HepG2 (cell line): ENCODE measurements around the gene PPM1M. TPM values are rescaled to one million over a fixed set of nuclear protein-coding genes. Genes with fewer than 3 reads are reported as not detected.

Experiments
- NAIF1 ChIP-seq: sonication (generic); formaldehyde crosslinking; IDR thresholded peaks from 2 replicates; pipeline ENCODE4 v1.5.0; 2020; ENCODE audit warnings: mild to moderate bottlenecking, missing genetic modification reagents, borderline replicate concordance
- TBL1XR1 ChIP-seq: fragments of 150-350 bp; IDR thresholded peaks from 2 replicates; pipeline ENCODE4 v1.6.1; 2014; ENCODE audit warnings: borderline replicate concordance, low read length; ENCODE audit not compliant: partially characterized antibody
- ZNF101 ChIP-seq: sonication (generic); formaldehyde crosslinking; IDR thresholded peaks from 2 replicates; pipeline ENCODE4 v1.4.0; 2020; ENCODE audit warnings: mild to moderate bottlenecking, low read depth, missing genetic modification reagents, borderline replicate concordance
- polyA plus RNA-seq, 8 experiments: library from polyadenylated mRNA; depleted of rRNA in 3 of 8; stranded (reverse) in 7 of 8; unstranded in 1 of 8; fragments of >200 nt; fragmentation: Illumina TruSeq in 4 of 8; extraction: Trizol in 4 of 8; gene quantifications; 2 replicates each; pipeline versions ENCODE4 v1.2.1 to v1.2.3, GENCODE V29; 2011 to 2016; ENCODE audit warnings: low read depth in 4 of 8, missing spikeins in 1 of 8, mixed read lengths in 1 of 8; ENCODE audit not compliant: insufficient read depth in 1 of 8
- total RNA-seq, 5 experiments: library from RNA; depleted of rRNA; stranded (reverse); fragments of >200 nt; fragmentation: Illumina TruSeq; extraction: Trizol; gene quantifications; 2 replicates each; pipeline ENCODE4 v1.2.3, GENCODE V29; 2016; ENCODE audit warnings: low read depth in 1 of 5
- TF ChIP-seq, protein P1 (sequence below): sonication (generic); formaldehyde crosslinking; IDR thresholded peaks from 2 replicates; pipeline ENCODE4 v1.4.0; 2020; ENCODE audit warnings: mild to moderate bottlenecking, missing genetic modification reagents
- TF ChIP-seq, protein P2 (sequence below): sonication (generic); formaldehyde crosslinking; IDR thresholded peaks from one replicate; pipeline ENCODE4 v1.5.1; 2020; ENCODE audit warnings: mild to moderate bottlenecking, missing genetic modification reagents; ENCODE audit errors: not compliant biosample characterization
- TF ChIP-seq, protein P3 (sequence below): sonication (generic); formaldehyde crosslinking; IDR thresholded peaks from 2 replicates; pipeline ENCODE4 v1.4.0; 2020; ENCODE audit warnings: missing genetic modification reagents

PPM1M gene
- total and polyA plus RNA-seq, 2 of the 13 experiments (the other 11 are each of a cell fraction or from before 2014, with no cell fraction given) = 2.5 to 5.9 TPM

DNA sequence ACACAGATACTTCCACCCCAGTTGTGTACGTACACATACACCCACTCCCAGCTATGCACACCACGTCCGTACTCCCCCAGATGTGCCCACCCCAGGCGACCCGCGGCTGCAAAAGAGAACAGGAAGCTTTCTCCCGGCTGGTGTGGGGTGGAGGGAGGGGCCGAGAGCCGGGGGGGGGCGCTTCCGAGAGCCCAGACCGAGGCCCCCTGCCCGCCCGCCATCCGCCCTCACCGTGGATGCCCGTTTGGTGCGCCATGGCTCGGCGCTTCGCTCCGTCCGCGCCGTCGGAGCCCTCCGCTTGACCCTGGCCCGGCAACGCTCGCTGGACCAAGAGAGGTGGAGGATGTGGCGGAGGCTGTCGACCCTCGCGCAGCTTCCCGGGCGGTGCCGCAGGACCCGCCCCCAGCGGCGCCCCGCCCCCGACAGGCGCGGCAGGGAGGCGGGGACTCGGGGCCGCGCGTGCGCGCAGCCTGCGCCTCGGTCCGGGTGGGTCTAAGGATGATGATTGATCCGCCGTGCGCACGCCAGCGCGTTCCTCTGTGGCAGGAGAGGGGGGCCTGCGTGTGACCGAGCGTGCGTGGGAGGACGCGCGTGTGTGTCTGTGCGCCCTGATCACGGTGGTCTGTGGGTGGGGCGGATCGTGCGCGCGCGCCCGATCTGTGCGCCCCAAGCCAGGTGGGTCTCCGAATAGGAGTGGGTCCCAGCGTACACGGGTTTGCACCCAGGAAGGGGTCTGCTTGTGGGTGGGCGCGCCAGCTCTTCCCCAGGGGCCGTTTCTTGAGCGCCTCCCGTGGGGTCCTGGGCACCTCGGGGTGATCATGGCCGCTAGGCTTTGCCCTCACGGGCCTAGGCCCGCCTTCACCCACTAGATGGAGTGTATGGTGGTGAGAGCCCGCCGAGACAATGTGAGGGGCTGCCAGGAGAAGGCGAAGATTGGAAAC, 6.5 kb upstream of the PPM1M start, which contains the start of gene TWF2 (continued):
- TF ChIP-seq, protein P1, sequence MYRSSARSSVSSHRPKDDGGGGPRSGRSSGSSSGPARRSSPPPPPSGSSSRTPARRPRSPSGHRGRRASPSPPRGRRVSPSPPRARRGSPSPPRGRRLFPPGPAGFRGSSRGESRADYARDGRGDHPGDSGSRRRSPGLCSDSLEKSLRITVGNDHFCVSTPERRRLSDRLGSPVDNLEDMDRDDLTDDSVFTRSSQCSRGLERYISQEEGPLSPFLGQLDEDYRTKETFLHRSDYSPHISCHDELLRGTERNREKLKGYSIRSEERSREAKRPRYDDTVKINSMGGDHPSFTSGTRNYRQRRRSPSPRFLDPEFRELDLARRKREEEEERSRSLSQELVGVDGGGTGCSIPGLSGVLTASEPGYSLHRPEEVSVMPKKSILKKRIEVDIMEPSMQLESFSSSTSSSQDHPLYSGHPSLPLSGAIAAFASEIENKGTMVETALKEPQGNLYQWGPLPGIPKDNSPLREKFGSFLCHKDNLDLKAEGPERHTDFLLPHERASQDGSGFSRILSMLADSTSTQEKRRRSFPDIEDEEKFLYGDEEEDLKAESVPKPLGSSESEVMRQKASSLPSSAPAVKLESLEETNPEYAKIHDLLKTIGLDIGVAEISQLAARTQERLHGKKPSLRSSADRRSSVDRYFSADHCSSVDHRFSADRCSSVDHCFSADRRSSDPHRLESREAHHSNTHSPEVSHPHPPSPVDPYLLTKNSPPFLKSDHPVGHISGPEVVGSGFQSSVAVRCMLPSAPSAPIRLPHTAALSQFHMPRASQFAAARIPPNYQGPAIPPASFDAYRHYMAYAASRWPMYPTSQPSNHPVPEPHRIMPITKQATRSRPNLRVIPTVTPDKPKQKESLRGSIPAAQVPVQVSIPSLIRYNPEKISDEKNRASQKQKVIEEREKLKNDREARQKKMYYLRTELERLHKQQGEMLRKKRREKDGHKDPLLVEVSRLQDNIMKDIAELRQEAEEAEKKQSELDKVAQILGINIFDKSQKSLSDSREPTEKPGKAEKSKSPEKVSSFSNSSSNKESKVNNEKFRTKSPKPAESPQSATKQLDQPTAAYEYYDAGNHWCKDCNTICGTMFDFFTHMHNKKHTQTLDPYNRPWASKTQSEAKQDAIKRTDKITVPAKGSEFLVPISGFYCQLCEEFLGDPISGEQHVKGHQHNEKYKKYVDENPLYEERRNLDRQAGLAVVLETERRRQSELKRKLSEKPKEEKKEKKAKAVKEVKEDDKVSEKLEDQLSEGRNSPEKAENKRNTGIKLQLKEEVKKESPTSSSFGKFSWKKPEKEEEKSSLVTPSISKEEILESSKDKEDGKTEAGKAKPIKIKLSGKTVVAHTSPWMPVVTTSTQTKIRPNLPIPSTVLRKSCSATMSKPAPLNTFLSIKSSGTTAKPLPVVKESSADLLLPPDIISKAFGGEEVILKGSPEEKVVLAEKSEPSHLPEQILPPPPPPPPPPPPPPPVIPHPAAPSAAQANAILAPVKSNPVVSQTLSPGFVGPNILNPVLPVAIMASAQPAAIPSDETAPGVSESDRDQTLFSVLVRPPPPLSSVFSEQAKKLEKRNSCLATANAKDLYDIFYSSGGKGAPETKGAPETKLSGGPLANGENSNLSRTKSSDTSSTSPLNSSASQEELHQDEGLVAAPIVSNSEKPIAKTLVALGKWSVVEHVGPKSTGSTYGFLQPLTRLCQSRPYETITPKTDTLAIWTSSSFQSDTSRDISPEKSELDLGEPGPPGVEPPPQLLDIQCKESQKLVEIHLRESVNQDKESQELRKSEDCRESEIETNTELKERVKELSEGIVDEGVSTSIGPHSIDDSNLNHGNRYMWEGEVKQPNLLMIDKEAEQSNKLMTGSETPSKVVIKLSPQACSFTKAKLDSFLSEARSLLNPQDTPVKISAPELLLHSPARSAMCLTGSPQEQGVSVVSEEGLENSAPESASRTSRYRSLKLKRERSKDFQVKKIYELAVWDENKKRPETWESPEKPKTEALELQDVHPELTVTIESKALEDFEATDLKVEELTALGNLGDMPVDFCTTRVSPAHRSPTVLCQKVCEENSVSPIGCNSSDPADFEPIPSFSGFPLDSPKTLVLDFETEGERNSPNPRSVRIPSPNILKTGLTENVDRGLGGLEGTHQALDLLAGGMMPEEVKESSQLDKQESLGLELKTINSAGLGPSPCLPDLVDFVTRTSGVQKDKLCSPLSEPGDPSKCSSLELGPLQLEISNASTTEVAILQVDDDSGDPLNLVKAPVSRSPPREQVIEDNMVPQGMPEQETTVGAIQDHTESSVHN (CRISPR knock-in tag) = no peak; the same call in 1 of the 2 replicates
- TF ChIP-seq TBL1XR1 (no peak), NAIF1 (CRISPR knock-in tag) (no peak), ZNF101 (CRISPR knock-in tag) (no peak)
- TF ChIP-seq, protein P2, sequence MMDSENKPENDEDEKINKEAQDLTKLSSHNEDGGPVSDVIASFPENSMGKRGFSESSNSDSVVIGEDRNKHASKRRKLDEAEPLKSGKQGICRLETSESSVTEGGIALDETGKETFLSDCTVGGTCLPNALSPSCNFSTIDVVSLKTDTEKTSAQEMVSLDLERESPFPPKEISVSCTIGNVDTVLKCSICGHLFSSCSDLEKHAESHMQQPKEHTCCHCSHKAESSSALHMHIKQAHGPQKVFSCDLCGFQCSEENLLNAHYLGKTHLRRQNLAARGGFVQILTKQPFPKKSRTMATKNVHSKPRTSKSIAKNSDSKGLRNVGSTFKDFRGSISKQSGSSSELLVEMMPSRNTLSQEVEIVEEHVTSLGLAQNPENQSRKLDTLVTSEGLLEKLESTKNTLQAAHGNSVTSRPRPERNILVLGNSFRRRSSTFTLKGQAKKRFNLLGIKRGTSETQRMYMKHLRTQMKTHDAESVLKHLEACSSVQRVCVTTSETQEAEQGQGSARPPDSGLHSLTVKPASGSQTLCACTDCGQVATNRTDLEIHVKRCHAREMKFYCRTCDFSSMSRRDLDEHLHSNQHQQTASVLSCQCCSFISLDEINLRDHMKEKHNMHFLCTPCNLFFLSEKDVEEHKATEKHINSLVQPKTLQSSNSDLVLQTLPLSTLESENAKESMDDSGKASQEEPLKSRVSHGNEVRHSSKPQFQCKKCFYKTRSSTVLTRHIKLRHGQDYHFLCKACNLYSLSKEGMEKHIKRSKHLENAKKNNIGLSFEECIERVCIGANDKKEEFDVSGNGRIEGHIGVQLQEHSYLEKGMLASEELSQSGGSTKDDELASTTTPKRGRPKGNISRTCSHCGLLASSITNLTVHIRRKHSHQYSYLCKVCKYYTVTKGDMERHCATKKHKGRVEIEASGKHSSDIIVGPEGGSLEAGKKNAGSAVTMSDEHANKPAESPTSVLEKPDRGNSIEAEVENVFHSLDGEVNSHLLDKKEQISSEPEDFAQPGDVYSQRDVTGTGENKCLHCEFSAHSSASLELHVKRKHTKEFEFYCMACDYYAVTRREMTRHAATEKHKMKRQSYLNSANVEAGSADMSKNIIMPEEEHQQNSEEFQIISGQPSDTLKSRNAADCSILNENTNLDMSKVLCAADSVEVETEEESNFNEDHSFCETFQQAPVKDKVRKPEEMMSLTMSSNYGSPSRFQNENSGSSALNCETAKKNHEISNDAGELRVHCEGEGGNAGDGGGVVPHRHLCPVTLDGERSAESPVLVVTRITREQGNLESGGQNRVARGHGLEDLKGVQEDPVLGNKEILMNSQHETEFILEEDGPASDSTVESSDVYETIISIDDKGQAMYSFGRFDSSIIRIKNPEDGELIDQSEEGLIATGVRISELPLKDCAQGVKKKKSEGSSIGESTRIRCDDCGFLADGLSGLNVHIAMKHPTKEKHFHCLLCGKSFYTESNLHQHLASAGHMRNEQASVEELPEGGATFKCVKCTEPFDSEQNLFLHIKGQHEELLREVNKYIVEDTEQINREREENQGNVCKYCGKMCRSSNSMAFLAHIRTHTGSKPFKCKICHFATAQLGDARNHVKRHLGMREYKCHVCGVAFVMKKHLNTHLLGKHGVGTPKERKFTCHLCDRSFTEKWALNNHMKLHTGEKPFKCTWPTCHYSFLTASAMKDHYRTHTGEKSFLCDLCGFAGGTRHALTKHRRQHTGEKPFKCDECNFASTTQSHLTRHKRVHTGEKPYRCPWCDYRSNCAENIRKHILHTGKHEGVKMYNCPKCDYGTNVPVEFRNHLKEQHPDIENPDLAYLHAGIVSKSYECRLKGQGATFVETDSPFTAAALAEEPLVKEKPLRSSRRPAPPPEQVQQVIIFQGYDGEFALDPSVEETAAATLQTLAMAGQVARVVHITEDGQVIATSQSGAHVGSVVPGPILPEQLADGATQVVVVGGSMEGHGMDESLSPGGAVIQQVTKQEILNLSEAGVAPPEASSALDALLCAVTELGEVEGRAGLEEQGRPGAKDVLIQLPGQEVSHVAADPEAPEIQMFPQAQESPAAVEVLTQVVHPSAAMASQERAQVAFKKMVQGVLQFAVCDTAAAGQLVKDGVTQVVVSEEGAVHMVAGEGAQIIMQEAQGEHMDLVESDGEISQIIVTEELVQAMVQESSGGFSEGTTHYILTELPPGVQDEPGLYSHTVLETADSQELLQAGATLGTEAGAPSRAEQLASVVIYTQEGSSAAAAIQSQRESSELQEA (CRISPR knock-in tag) = no peak
- TF ChIP-seq, protein P3, sequence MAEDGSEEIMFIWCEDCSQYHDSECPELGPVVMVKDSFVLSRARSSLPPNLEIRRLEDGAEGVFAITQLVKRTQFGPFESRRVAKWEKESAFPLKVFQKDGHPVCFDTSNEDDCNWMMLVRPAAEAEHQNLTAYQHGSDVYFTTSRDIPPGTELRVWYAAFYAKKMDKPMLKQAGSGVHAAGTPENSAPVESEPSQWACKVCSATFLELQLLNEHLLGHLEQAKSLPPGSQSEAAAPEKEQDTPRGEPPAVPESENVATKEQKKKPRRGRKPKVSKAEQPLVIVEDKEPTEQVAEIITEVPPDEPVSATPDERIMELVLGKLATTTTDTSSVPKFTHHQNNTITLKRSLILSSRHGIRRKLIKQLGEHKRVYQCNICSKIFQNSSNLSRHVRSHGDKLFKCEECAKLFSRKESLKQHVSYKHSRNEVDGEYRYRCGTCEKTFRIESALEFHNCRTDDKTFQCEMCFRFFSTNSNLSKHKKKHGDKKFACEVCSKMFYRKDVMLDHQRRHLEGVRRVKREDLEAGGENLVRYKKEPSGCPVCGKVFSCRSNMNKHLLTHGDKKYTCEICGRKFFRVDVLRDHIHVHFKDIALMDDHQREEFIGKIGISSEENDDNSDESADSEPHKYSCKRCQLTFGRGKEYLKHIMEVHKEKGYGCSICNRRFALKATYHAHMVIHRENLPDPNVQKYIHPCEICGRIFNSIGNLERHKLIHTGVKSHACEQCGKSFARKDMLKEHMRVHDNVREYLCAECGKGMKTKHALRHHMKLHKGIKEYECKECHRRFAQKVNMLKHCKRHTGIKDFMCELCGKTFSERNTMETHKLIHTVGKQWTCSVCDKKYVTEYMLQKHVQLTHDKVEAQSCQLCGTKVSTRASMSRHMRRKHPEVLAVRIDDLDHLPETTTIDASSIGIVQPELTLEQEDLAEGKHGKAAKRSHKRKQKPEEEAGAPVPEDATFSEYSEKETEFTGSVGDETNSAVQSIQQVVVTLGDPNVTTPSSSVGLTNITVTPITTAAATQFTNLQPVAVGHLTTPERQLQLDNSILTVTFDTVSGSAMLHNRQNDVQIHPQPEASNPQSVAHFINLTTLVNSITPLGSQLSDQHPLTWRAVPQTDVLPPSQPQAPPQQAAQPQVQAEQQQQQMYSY (CRISPR knock-in tag) = no peak
